Measurements from ENCODE around the gene LTBP2.

The LTBP2 gene

GRCh38 chr14:74571441-74571841, 40.6 kb downstream of the LTBP2 start:
- peak in 3 of 4 experiments; percentile 20 to 69 (median 48) for DNase-seq

- no peak for DNase-seq
Measured at GRCh38 chr14:74570696-74571095, 41.3 kb downstream of the LTBP2 start.

- peak; percentile 17 to 58 (median 48) for DNase-seq
Measured at GRCh38 chr14:74569806-74570591, 42.0 kb downstream of the LTBP2 start.

GRCh38 chr14:74569387-74569786, 42.6 kb downstream of the LTBP2 start:
- no peak for DNase-seq

- no peak for DNase-seq
Measured at GRCh38 chr14:74568911-74569310, 43.1 kb downstream of the LTBP2 start.

GRCh38 chr14:74568380-74568649, 43.7 kb downstream of the LTBP2 start:
- DNase-seq, result no peak

GRCh38 chr14:74567646-74568379, 44.2 kb downstream of the LTBP2 start:
- DNase-seq, result no peak

GRCh38 chr14:74567219-74567618, 44.8 kb downstream of the LTBP2 start:
- DNase-seq, result no peak

- DNase-seq, result no peak
Measured at GRCh38 chr14:74566174-74567141, 45.6 kb downstream of the LTBP2 start.

- DNase-seq, result no peak
Measured at GRCh38 chr14:74563586-74564159, 48.4 kb downstream of the LTBP2 start.

- DNase-seq, result no peak
Measured at GRCh38 chr14:74563233-74563585, 48.8 kb downstream of the LTBP2 start.

- no peak for DNase-seq
Measured at GRCh38 chr14:74562515-74563232, 49.4 kb downstream of the LTBP2 start.

GRCh38 chr14:74558655-74559054, 53.4 kb downstream of the LTBP2 start:
- DNase-seq, result no peak

- no peak for DNase-seq
Measured at GRCh38 chr14:74557691-74558090, 54.3 kb downstream of the LTBP2 start.

GRCh38 chr14:74555476-74556050, 56.5 kb downstream of the LTBP2 start:
- no peak for DNase-seq

- peak in 3 of 4 experiments; percentile 25 to 39 (median 38) for DNase-seq
Measured at GRCh38 chr14:74554742-74555362, 57.2 kb downstream of the LTBP2 start.

- no peak for DNase-seq
Measured at GRCh38 chr14:74552623-74553022, 59.4 kb downstream of the LTBP2 start.

- no peak for DNase-seq
Measured at GRCh38 chr14:74551431-74552371, 60.3 kb downstream of the LTBP2 start.

GRCh38 chr14:74551001-74551400, 61.0 kb downstream of the LTBP2 start:
- DNase-seq, result no peak

GRCh38 chr14:74550071-74550470, 62.0 kb downstream of the LTBP2 start:
- no peak for DNase-seq
